Adrenal gland (tissue), 12 donors: ENCODE measurements around the gene SHISA5. TPM values are rescaled to one million over a fixed set of nuclear protein-coding genes. Genes with fewer than 3 reads are reported as not detected.
A peak's percentile ranks its signal among the peaks of the same experiment; 100 is the strongest.

Experiments
- DNase-seq, 7 donors: peaks; one replicate each; pipeline ENCODE4 v3.0.0-alpha.2; 2019 to 2020
- H3K27ac ChIP-seq, 5 donors: fragments of 200-600 bp; sonication (generic) in 4 of 5; 1 replicate in 3 of 5; 2 replicates in 2 of 5; pipeline versions ENCODE4 v1.5.1 to v1.8.0; 2016 to 2020; ENCODE audit warnings: mild to moderate bottlenecking in 1 of 5
- H3K27me3 ChIP-seq: fragments of 200-600 bp; 2 replicates; pipeline ENCODE4 v1.8.0; 2021
- H3K36me3 ChIP-seq, 2 donors: fragments of 200-600 bp; replicated peaks in 1 of 2; 1 replicate in 1 of 2; 2 replicates in 1 of 2; pipeline versions ENCODE4 v1.5.1 to v1.8.0; 2018 to 2022
- H3K4me1 ChIP-seq, 2 donors: fragments of 200-600 bp; replicated peaks in 1 of 2; 1 replicate in 1 of 2; 2 replicates in 1 of 2; pipeline versions ENCODE4 v1.5.1 to v1.8.0; 2018 to 2021
- H3K4me3 ChIP-seq, 4 donors: fragments of 200-600 bp; sonication (generic) in 3 of 4; one replicate each; pipeline ENCODE4 v1.5.1; 2016 to 2018
- H3K9me3 ChIP-seq, 3 donors: fragments of 200-600 bp; sonication (generic) in 1 of 3; replicated peaks in 1 of 3; 1 replicate in 2 of 3; 2 replicates in 1 of 3; pipeline versions ENCODE4 v1.5.1 to v1.8.0; 2016 to 2021
- CTCF ChIP-seq, 6 experiments: fragments of 450-650 bp in 4 of 6; fragments of 200-600 bp in 2 of 6; sonication (generic) in 1 of 6; IDR thresholded peaks; 1 replicate in 5 of 6; 2 replicates in 1 of 6; pipeline versions ENCODE4 v1.5.1 to v1.8.0; 2016 to 2021; ENCODE audit warnings: antibody characterized with exemption in 6 of 6, mild to moderate bottlenecking in 2 of 6, moderate library complexity in 1 of 6
- POLR2A ChIP-seq, 2 donors: fragments of 450-650 bp; IDR thresholded peaks; one replicate each; pipeline ENCODE4 v1.6.1; 2017; ENCODE audit warnings: antibody characterized with exemption in 2 of 2, mild to moderate bottlenecking in 2 of 2, moderate library complexity in 1 of 2
- WGBS, 4 donors: extraction: QIAGEN DNeasy Blood & Tissue Kit in 2 of 4; methylation state at CpG; one replicate each; pipeline versions ENCODE4 v1.1.5 to v1.1.7; 2013 to 2017; 5-methylcytosine and 5-hydroxymethylcytosine counted together
- intact Hi-C, 2 donors: fragments of 100-400 bp; cut with DNase I; formaldehyde crosslinking; loops; one replicate each; pipeline versions ENCODE4 v1.14.1 to v1.15.0; 2022 to 2023
- polyA plus RNA-seq, 3 donors: library from polyadenylated mRNA; stranded (reverse); fragments of 200-250 nt in 2 of 3; fragments of 350-450 nt in 1 of 3; fragmentation: Illumina TruSeq in 1 of 3; extraction: RNeasy Lipid Tissue Mini Kit (QIAGEN cat#74804) in 1 of 3; gene quantifications; one replicate each; pipeline ENCODE4 v1.2.3, GENCODE V29; 2013 to 2014
- total RNA-seq, 9 donors: library from RNA; depleted of rRNA in 4 of 9; stranded (reverse); fragments of >200 nt in 4 of 9; fragments of 120-200 nt in 1 of 9; fragmentation: NEBNext Ultra II Directional in 1 of 9; extraction: Animal tissue kit (Norgen Biotek cat#: 25700) in 1 of 9; gene quantifications; one replicate each; pipeline versions ENCODE4 v1.1.0 to v1.2.4, GENCODE V29; 2013 to 2023
- donor health status: healthy with polysubstance abuse.
- donor health status: Bipolar disorder and iron deficiency.
- donor health status: DM: yes; HTN: yes; CAD: no.
- donor health status: DM: no; HTN: no; CAD: no.
- donor health status: DM: no; HTN: no; CAD: no.
- donor health status: DM: yes; HTN: yes; CAD: no.

Gene SHISA5
- total and polyA plus RNA-seq, 12 donors = 77.2 to 167 (median 128) TPM

- Histone ChIP-seq H3K36me3 (peaks cover 0 to 36% of the 10 kb centered on the region in 2 donors), H3K4me1 (peaks cover 28 to 61% of the 10 kb centered on the region in 2 donors), H3K27ac (peak overlapping the region; percentile 98 to 100 (median 100)), H3K27me3 (no peaks in the 10 kb centered on the region), H3K9me3 (no peaks in the 10 kb centered on the region), H3K4me3 (peak overlapping the region; percentile 2 to 72 (median 53))
- peak in 6 of 7 donors; percentile 34 to 72 (median 54) for DNase-seq
- WGBS, 4 donors = 0 to 20% (median 9%) methylated on average over 4 to 19 of the region's 19 CpGs
- TF ChIP-seq POLR2A (IDR thresholded peaks at IDR 0.05) (no peak), CTCF (IDR thresholded peaks at IDR 0.05) (no peak)
- intact Hi-C loops = loop anchor here in 1 of 2 donors (5.0 kb wide), 1 partner anchor 36 kb away; the partner anchor contains the start of gene SHISA5
Measured at GRCh38 chr3:48466386-48467109, 37.4 kb downstream of the SHISA5 start.

- H3K36me3 ChIP-seq = peaks cover 0 to 44% of the 10 kb centered on the region in 2 donors
- TF ChIP-seq CTCF (IDR thresholded peaks at IDR 0.05) = peak; percentile 40 to 95 (median 85)
- TF ChIP-seq POLR2A (IDR thresholded peaks at IDR 0.05) = peak; percentile 31 to 93
- H3K4me3 ChIP-seq = peak overlapping the region; percentile 2 to 72 (median 53)
- H3K4me1 ChIP-seq = peaks cover 27 to 54% of the 10 kb centered on the region in 2 donors
- H3K27me3 ChIP-seq = no peaks in the 10 kb centered on the region
- peak; percentile 97 to 100 (median 100) for DNase-seq
- intact Hi-C loops = loop anchor here (2.0 to 5.0 kb wide), 2 partner anchors 37 to 83 kb away; partner anchors contain the start of gene SHISA5 (in 1 of the 2)
- WGBS, 4 donors = 0 to 4% (median 1%) methylated on average over 5 to 21 of the region's 21 CpGs
- peak overlapping the region; percentile 98 to 100 (median 100) for H3K27ac ChIP-seq
- H3K9me3 ChIP-seq = no peaks in the 10 kb centered on the region
Measured at GRCh38 chr3:48465531-48466378, 38.2 kb downstream of the SHISA5 start.

GRCh38 chr3:48465237-48465530 lies 38.8 kb downstream of the SHISA5 start:
- 7 to 25% (median 12%) methylated on average over 7 of the region's 7 CpGs for WGBS, 4 donors
- no peaks in the 10 kb centered on the region for H3K27me3 ChIP-seq
- peak overlapping the region in 4 of 5 donors; percentile 98 to 100 (median 100) for H3K27ac ChIP-seq
- peaks cover 0 to 50% of the 10 kb centered on the region in 2 donors for H3K36me3 ChIP-seq
- no peak for DNase-seq
- H3K9me3 ChIP-seq = no peaks in the 10 kb centered on the region
- intact Hi-C loops = loop anchor here (2.0 to 5.0 kb wide), 2 partner anchors 37 to 84 kb away; partner anchors contain the start of gene SHISA5 (in 1 of the 2)
- TF ChIP-seq CTCF (IDR thresholded peaks at IDR 0.05) (no peak), POLR2A (IDR thresholded peaks at IDR 0.05) (no peak)
- H3K4me1 ChIP-seq = peaks cover 27 to 48% of the 10 kb centered on the region in 2 donors
- no peak overlapping the region for H3K4me3 ChIP-seq

DNA sequence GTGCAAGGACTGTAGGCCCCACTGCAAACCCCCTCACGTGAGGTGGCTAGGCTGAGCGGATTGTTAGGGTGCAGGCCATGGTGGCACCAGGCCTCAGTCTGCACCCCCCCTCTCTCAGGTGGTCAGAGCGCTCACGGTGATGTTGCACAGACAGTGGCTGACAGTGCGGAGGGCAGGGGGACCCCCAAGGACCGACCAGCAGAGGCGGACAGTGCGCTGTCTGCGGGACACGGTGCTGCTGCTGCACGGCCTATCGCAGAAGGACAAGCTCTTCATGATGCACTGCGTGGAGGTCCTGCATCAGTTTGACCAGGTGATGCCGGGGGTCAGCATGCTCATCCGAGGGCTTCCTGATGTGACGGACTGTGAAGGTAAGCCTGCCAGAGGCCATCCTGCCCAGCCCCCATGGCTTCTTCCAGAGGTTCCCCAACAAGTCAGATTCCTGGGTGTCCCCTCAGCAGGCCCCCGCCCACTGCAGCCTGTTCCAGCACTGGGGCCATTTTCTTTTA lies 39.2 kb downstream of the SHISA5 start:
- peaks cover 0 to 53% of the 10 kb centered on the region in 2 donors for H3K36me3 ChIP-seq
- no peaks in the 10 kb centered on the region for H3K9me3 ChIP-seq
- H3K27me3 ChIP-seq = no peaks in the 10 kb centered on the region
- peak in 4 of 7 donors; percentile 46 to 73 (median 52) for DNase-seq
- TF ChIP-seq POLR2A (IDR thresholded peaks at IDR 0.05) (no peak), CTCF (IDR thresholded peaks at IDR 0.05) (no peak)
- peak overlapping the region in 4 of 5 donors; percentile 98 to 100 (median 100) for H3K27ac ChIP-seq
- WGBS, 4 donors = 89 to 97% (median 94%) methylated on average over 5 to 17 of the region's 17 CpGs
- no peak overlapping the region for H3K4me3 ChIP-seq
- H3K4me1 ChIP-seq = peaks cover 27 to 44% of the 10 kb centered on the region in 2 donors
- intact Hi-C loops = loop anchor here (2.0 to 5.0 kb wide), 3 partner anchors 38 to 88 kb away; partner anchors contain the start of gene SHISA5 (in 1 of the 2)
